Cardiac muscle cell (in vitro differentiated cells and primary cell): ENCODE measurements around the gene SLC15A2. TPM values are rescaled to one million over a fixed set of nuclear protein-coding genes. Genes with fewer than 3 reads are reported as not detected.

Source experiments
- DNase-seq, 2 donors: peaks; one replicate each; pipeline versions ENCODE4 v3.0.0 to v3.0.0-alpha.2; 2010 to 2017; ENCODE audit warnings: low read depth in 1 of 2, low spot score in 1 of 2
- H3K27ac ChIP-seq: fragments of 200-600 bp; sonication (generic); 2 replicates; pipeline ENCODE4 v1.5.1; 2016
- H3K27me3 ChIP-seq: fragments of 200-600 bp; sonication (generic); 2 replicates; pipeline ENCODE4 v1.6.0; 2016; ENCODE audit warnings: control low read depth
- H3K36me3 ChIP-seq: fragments of 200-600 bp; sonication (generic); 2 replicates; pipeline ENCODE4 v1.5.1; 2016; ENCODE audit warnings: control low read depth
- H3K4me1 ChIP-seq: fragments of 200-600 bp; sonication (generic); 2 replicates; pipeline ENCODE4 v1.8.1; 2017; ENCODE audit warnings: low read depth, mild to moderate bottlenecking, mixed run types
- H3K4me3 ChIP-seq: fragments of 200-600 bp; sonication (generic); 2 replicates; pipeline ENCODE4 v1.5.1; 2016; ENCODE audit warnings: mild to moderate bottlenecking
- H3K9me3 ChIP-seq: fragments of 200-600 bp; sonication (generic); 2 replicates; pipeline ENCODE4 v1.5.1; 2017; ENCODE audit warnings: low read depth, mild to moderate bottlenecking, control low read depth
- CTCF ChIP-seq: IDR thresholded peaks from 2 replicates; pipeline ENCODE4 v1.5.1; 2012; ENCODE audit warnings: low read depth, mild to moderate bottlenecking, low read length
- polyA plus RNA-seq: library from polyadenylated mRNA; unstranded; fragments of >200 nt; fragmentation: Nextera tagmentation; extraction: Ambion mirVana; gene quantifications from 2 replicates; pipeline ENCODE4 v1.2.1, GENCODE V29; 2016
- total RNA-seq: library from RNA; depleted of rRNA; stranded (reverse); fragments of >200 nt; gene quantifications from 2 replicates; pipeline ENCODE4 v1.2.3, GENCODE V29; 2016

Gene SLC15A2
- total and polyA plus RNA-seq, 2 experiments from 2014 or later: 2.7 TPM; not detected in 1

- DNase-seq: no peak
- Histone ChIP-seq H3K27ac (no peak overlapping the region), H3K4me3 (no peak overlapping the region), H3K9me3 (no peaks in the 10 kb centered on the region), H3K36me3 (no peaks in the 10 kb centered on the region), H3K4me1 (no peaks in the 10 kb centered on the region), H3K27me3 (no peaks in the 10 kb centered on the region)
- no peak for TF ChIP-seq CTCF
Measured at GRCh38 chr3:121981473-121981872, 87.3 kb downstream of the SLC15A2 start.

- Histone ChIP-seq H3K4me1 (no peaks in the 10 kb centered on the region), H3K27ac (no peak overlapping the region), H3K9me3 (no peaks in the 10 kb centered on the region), H3K4me3 (no peak overlapping the region), H3K27me3 (no peaks in the 10 kb centered on the region), H3K36me3 (no peaks in the 10 kb centered on the region)
- no peak for DNase-seq
- no peak for TF ChIP-seq CTCF
Measured at GRCh38 chr3:121985846-121986245, 91.6 kb downstream of the SLC15A2 start.

GRCh38 chr3:121988146-121988545, 93.9 kb downstream of the SLC15A2 start:
- no peak for DNase-seq
- no peaks in the 10 kb centered on the region for H3K36me3 ChIP-seq
- H3K27me3 ChIP-seq: no peaks in the 10 kb centered on the region
- no peak overlapping the region for H3K4me3 ChIP-seq
- no peak overlapping the region for H3K27ac ChIP-seq
- TF ChIP-seq CTCF: no peak
- no peaks in the 10 kb centered on the region for H3K9me3 ChIP-seq
- no peaks in the 10 kb centered on the region for H3K4me1 ChIP-seq

- H3K4me3 ChIP-seq: no peak overlapping the region
- H3K36me3 ChIP-seq: no peaks in the 10 kb centered on the region
- TF ChIP-seq CTCF: peak; percentile 7
- no peaks in the 10 kb centered on the region for H3K27me3 ChIP-seq
- no peaks in the 10 kb centered on the region for H3K9me3 ChIP-seq
- DNase-seq: peak; percentile 26 to 51
- H3K4me1 ChIP-seq: no peaks in the 10 kb centered on the region
- no peak overlapping the region for H3K27ac ChIP-seq
Measured at GRCh38 chr3:121989943-121990342, 95.7 kb downstream of the SLC15A2 start.

- H3K27ac ChIP-seq: no peak overlapping the region
- H3K27me3 ChIP-seq: no peaks in the 10 kb centered on the region
- no peaks in the 10 kb centered on the region for H3K4me1 ChIP-seq
- no peaks in the 10 kb centered on the region for H3K36me3 ChIP-seq
- no peaks in the 10 kb centered on the region for H3K9me3 ChIP-seq
- DNase-seq: no peak
- TF ChIP-seq CTCF: no peak
- no peak overlapping the region for H3K4me3 ChIP-seq
Measured at GRCh38 chr3:121992601-121993560, 98.7 kb downstream of the SLC15A2 start.

Other genes starting within 250 kb of the SLC15A2 start
- gene HCLS1, start 233.5 kb upstream of the SLC15A2 start, total RNA-seq: 0.25 and 0.57 TPM in 2 replicates
- gene HCLS1, start 233.5 kb upstream of the SLC15A2 start, polyA plus RNA-seq: 0.11 and 0.39 TPM in 2 replicates
- 23.2 and 46.1 TPM in 2 replicates for gene GOLGB1, start 144.7 kb upstream of the SLC15A2 start, total RNA-seq
- 48.8 and 57.2 TPM in 2 replicates for gene GOLGB1, start 144.7 kb upstream of the SLC15A2 start, polyA plus RNA-seq
- 19.1 and 20.3 TPM in 2 replicates for gene IQCB1, start 59.3 kb upstream of the SLC15A2 start, total RNA-seq
- gene IQCB1, start 59.3 kb upstream of the SLC15A2 start, polyA plus RNA-seq: 19.8 and 26.6 TPM in 2 replicates
- 0.67 and 1.7 TPM in 2 replicates for gene EAF2, start 59.2 kb upstream of the SLC15A2 start, total RNA-seq
- gene EAF2, start 59.2 kb upstream of the SLC15A2 start, polyA plus RNA-seq: 2.8 and 3.7 TPM in 2 replicates
- 0.30 TPM in 1 of 2 replicates, not detected in the other for gene ILDR1, start 127.8 kb downstream of the SLC15A2 start, total RNA-seq
- gene ILDR1, start 127.8 kb downstream of the SLC15A2 start, polyA plus RNA-seq: not detected in 2 replicates
- not detected in 2 replicates for gene CD86, start 161.0 kb downstream of the SLC15A2 start, total RNA-seq
- 0.20 TPM in 1 of 2 replicates, not detected in the other for gene CD86, start 161.0 kb downstream of the SLC15A2 start, polyA plus RNA-seq